Heart left ventricle (tissue), 16 donors: ENCODE data around the gene WNT6. TPM values are rescaled to one million over a fixed set of nuclear protein-coding genes. Genes with fewer than 3 reads are reported as not detected.

Source experiments
- ATAC-seq, 4 donors: fragments of 200-7000 bp; cut with Tn5 transposase; one replicate each; pipeline ENCODE4 v1.9.1; 2020 to 2022; ENCODE audit warnings: moderate library complexity in 4 of 4, mild to moderate bottlenecking in 3 of 4, moderate number of reproducible peaks in 1 of 4
- DNase-seq, 5 donors: peaks; one replicate each; pipeline ENCODE4 v3.0.0-alpha.2; 2020
- H3K27ac ChIP-seq, 12 donors: fragments of 200-600 bp; sonication (generic) in 4 of 12; one replicate each; pipeline versions ENCODE4 v1.5.0 to v1.8.0; 2016 to 2022; ENCODE audit warnings: mild to moderate bottlenecking in 2 of 12
- H3K27me3 ChIP-seq, 9 donors: fragments of 200-600 bp; sonication (generic) in 2 of 9; one replicate each; pipeline versions ENCODE4 v1.5.1 to v1.8.0; 2016 to 2022; ENCODE audit warnings: mild to moderate bottlenecking in 3 of 9
- H3K36me3 ChIP-seq, 9 donors: fragments of 200-600 bp; sonication (generic) in 2 of 9; one replicate each; pipeline versions ENCODE4 v1.5.0 to v1.8.0; 2018 to 2022; ENCODE audit warnings: mild to moderate bottlenecking in 2 of 9
- H3K4me1 ChIP-seq, 12 donors: fragments of 200-600 bp; sonication (generic) in 4 of 12; one replicate each; pipeline versions ENCODE4 v1.5.0 to v1.8.0; 2016 to 2022; ENCODE audit warnings: mild to moderate bottlenecking in 3 of 12
- H3K4me3 ChIP-seq, 12 donors: fragments of 200-600 bp; sonication (generic) in 4 of 12; one replicate each; pipeline versions ENCODE4 v1.5.0 to v1.8.0; 2017 to 2022; ENCODE audit warnings: mild to moderate bottlenecking in 9 of 12, moderate library complexity in 4 of 12
- H3K9me3 ChIP-seq, 12 donors: fragments of 200-600 bp; sonication (generic) in 4 of 12; one replicate each; pipeline versions ENCODE4 v1.5.0 to v1.8.0; 2016 to 2022; ENCODE audit warnings: mild to moderate bottlenecking in 1 of 12
- POLR2A ChIP-seq, 2 donors: fragments of 450-650 bp; IDR thresholded peaks; one replicate each; pipeline ENCODE4 v1.6.1; 2017; ENCODE audit warnings: antibody characterized with exemption in 2 of 2, mild to moderate bottlenecking in 2 of 2, moderate library complexity in 2 of 2
- WGBS, 4 donors: extraction: QIAGEN DNeasy Blood & Tissue Kit in 2 of 4; methylation state at CpG; one replicate each; pipeline versions ENCODE4 v1.1.5 to v1.1.7; 2013 to 2018; 5-methylcytosine and 5-hydroxymethylcytosine counted together
- intact Hi-C, 10 donors: fragments of 100-400 bp; cut with DNase I; formaldehyde crosslinking; loops; one replicate each; pipeline versions ENCODE4 v1.11.1 to v1.14.2; 2022
- polyA plus RNA-seq, 2 donors: library from polyadenylated mRNA; stranded (reverse); fragments of 200-250 nt; gene quantifications; one replicate each; pipeline ENCODE4 v1.2.3, GENCODE V29; 2013
- total RNA-seq, 9 donors: library from RNA; depleted of rRNA in 2 of 9; stranded (reverse); fragments of >200 nt in 2 of 9; fragmentation: NEBNext Ultra II Directional in 3 of 9; extraction: Animal tissue kit (Norgen Biotek cat#: 25700) in 3 of 9; gene quantifications; one replicate each; pipeline versions ENCODE4 v1.1.0 to v1.2.4, GENCODE V29; 2016 to 2023
- TF ChIP-seq, protein P1 (sequence below), 12 donors: fragments of 200-600 bp; sonication (generic) in 4 of 12; IDR thresholded peaks; one replicate each; pipeline versions ENCODE4 v1.5.0 to v1.8.0; 2018 to 2022; ENCODE audit warnings: antibody characterized with exemption in 12 of 12, mild to moderate bottlenecking in 5 of 12
- donor health status: ischemic (EF 13 %, LVEDD 7.1; RV severe dilation, severe dysfunction).
- donor health status: healthy with polysubstance abuse.
- donor health status: DM: no; HTN: yes; CAD: no.
- donor health status: DM: no; HTN: no; CAD: no.
- donor health status: ischemic (EF 25% LVEDD 6.9; RV normal size, moderate dysfunction).
- donor health status: ischemic (EF 25% LVEDD 5.7; RV mildly dilated, moderate dysfunction).
- donor health status: healthy.
- donor health status: DM: yes; HTN: yes; CAD: no.
- donor health status: ischemic (EF 35%, LVEDD 5.7; RV mildly dilated, moderate dysfunction).
- donor health status: nonischemic (EF 11% LVEDD 7.7; RV severe dilation, severe dysfunction).
- donor health status: DM: yes; HTN: yes; CAD: no.
- donor health status: PGD.
- donor health status: ischemic (EF 29% LVEDD 5.4; RV normal size, mild dysfunction).
- donor health status: nonischemic (EF 23%, LVEDD 6.1; RV moderate dilation, normal function).

Gene WNT6
- total and polyA plus RNA-seq, 11 donors, result 0.34 to 13.1 (median 1.00) TPM

DNA sequence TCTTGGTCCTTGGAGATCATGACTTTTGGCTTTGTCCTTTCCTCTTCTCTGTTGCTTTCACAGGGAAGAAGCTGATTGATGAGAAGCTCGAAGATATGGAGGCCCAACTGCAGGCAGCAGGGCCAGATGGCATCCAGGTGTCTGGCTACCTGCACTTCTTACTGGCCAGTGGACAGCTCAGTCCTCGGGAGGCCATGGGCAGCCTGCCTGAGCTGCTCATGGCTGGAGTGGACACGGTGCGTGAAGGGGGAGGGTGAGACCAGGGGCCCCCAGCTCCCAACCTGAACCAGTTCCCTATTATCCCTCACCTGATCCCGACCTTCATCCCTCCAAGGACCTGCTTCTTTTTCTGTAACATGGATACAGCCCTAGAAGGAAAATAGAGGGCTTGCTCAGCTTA is 46.7 kb upstream of the WNT6 start:
- DNase-seq, result no peak
- 90 to 98% (median 94%) methylated on average over 5 of the region's 5 CpGs for WGBS, 4 donors
- no peak overlapping the region for H3K27ac ChIP-seq

DNA sequence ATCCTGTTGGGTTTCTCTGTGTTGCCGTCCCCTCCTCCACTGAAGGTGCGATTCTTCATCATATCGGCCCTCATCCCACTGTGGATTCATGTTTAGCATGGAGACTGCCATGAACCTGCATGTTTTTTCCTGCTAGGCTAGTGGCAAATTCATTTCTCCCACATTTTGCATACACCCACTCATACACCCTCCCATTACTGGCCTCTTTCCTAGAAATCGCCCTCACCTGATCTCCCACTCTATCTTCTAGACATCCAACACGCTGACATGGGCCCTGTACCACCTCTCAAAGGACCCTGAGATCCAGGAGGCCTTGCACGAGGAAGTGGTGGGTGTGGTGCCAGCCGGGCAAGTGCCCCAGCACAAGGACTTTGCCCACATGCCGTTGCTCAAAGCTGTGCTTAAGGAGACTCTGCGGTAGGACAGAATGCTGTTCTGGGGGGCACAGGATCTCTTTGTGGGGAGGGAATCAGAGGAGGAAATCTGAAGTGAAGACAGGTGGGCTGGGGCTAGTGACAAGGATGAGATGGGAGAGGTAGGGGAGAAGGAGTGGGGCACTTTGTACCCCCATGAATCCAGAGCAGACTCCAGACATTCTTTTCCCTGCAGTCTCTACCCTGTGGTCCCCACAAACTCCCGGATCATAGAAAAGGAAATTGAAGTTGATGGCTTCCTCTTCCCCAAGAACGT is 45.7 kb upstream of the WNT6 start:
- H3K9me3 ChIP-seq, result no peaks in the 10 kb centered on the region
- H3K4me1 ChIP-seq, result no peaks in the 10 kb centered on the region
- no peaks in the 10 kb centered on the region for H3K27me3 ChIP-seq
- no peak overlapping the region for H3K4me3 ChIP-seq
- H3K27ac ChIP-seq, result no peak overlapping the region
- DNase-seq, result no peak
- WGBS, 4 donors, result 84 to 92% (median 88%) methylated on average over 10 to 11 of the region's 11 CpGs
- intact Hi-C loops, result no loop called here
- peaks cover 0 to 64% (median 38%) of the 10 kb centered on the region in 9 donors for H3K36me3 ChIP-seq
- no peak for ATAC-seq
- no peak for TF ChIP-seq POLR2A (IDR thresholded peaks at IDR 0.05)
- TF ChIP-seq, protein P1, sequence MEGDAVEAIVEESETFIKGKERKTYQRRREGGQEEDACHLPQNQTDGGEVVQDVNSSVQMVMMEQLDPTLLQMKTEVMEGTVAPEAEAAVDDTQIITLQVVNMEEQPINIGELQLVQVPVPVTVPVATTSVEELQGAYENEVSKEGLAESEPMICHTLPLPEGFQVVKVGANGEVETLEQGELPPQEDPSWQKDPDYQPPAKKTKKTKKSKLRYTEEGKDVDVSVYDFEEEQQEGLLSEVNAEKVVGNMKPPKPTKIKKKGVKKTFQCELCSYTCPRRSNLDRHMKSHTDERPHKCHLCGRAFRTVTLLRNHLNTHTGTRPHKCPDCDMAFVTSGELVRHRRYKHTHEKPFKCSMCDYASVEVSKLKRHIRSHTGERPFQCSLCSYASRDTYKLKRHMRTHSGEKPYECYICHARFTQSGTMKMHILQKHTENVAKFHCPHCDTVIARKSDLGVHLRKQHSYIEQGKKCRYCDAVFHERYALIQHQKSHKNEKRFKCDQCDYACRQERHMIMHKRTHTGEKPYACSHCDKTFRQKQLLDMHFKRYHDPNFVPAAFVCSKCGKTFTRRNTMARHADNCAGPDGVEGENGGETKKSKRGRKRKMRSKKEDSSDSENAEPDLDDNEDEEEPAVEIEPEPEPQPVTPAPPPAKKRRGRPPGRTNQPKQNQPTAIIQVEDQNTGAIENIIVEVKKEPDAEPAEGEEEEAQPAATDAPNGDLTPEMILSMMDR (IDR thresholded peaks at IDR 0.05), result no peak

More for the DNA sequence above, 46.7 kb upstream of the WNT6 start:
- no peak for ATAC-seq
- no peaks in the 10 kb centered on the region for H3K27me3 ChIP-seq
- intact Hi-C loops, result no loop called here
- no peak overlapping the region for H3K4me3 ChIP-seq
- H3K4me1 ChIP-seq, result no peaks in the 10 kb centered on the region
- H3K9me3 ChIP-seq, result no peaks in the 10 kb centered on the region
- peaks cover 0 to 54% (median 35%) of the 10 kb centered on the region in 9 donors for H3K36me3 ChIP-seq
- TF ChIP-seq POLR2A (IDR thresholded peaks at IDR 0.05), result no peak
- TF ChIP-seq, protein P1 (IDR thresholded peaks at IDR 0.05), result no peak

DNA sequence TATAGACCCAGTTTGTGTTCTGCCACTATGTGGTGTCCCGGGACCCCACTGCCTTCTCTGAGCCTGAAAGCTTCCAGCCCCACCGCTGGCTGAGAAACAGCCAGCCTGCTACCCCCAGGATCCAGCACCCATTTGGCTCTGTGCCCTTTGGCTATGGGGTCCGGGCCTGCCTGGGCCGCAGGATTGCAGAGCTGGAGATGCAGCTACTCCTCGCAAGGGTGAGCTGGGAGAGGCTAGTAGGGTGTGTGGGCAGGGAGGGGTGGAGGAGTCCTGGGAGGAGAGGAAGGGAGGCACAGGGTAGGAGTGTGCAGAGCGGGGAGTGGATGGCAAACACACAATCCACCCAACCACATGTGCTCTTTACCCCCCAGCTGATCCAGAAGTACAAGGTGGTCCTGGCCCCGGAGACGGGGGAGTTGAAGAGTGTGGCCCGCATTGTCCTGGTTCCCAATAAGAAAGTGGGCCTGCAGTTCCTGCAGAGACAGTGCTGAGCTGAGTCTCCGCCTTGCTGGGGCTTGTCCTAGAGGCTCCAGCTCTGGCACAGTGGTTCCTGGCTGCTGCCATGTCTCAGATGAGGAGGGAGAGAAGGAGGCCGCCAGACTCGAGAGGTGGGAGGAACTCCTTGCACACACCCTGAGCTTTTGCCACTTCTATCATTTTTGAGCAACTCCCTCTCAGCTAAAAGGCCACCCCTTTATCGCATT is 44.9 kb upstream of the WNT6 start:
- TF ChIP-seq, protein P1 (IDR thresholded peaks at IDR 0.05), result no peak
- TF ChIP-seq POLR2A (IDR thresholded peaks at IDR 0.05), result no peak
- H3K27ac ChIP-seq, result no peak overlapping the region
- intact Hi-C loops, result no loop called here
- 90 to 94% (median 93%) methylated on average over 13 of the region's 13 CpGs for WGBS, 4 donors
- H3K9me3 ChIP-seq, result no peaks in the 10 kb centered on the region
- no peaks in the 10 kb centered on the region for H3K4me1 ChIP-seq
- H3K4me3 ChIP-seq, result no peak overlapping the region
- H3K27me3 ChIP-seq, result no peaks in the 10 kb centered on the region
- peak in 1 of 4 donors; percentile 7 for ATAC-seq
- H3K36me3 ChIP-seq, result peaks cover 0 to 71% (median 38%) of the 10 kb centered on the region in 9 donors
- no peak for DNase-seq

DNA sequence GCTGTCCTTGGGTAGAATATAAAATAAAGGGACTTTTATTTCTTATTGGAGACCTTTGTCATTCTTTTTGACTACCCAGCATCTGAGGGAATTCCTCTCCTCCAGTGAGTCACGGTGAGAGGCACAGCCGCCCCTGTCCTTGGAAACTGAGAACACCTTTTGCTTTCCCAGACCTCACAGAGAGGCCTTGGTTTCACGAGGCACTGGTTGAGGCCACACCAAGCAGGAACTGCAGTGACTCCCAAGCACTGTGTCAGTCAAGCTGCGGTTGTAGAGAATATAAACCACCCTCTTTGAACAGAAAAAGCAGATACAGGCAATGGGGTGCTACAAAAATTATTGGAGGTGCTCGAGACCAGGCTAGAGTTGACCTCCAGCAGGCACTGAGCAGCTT is 44.4 kb upstream of the WNT6 start:
- Histone ChIP-seq H3K4me1 (no peaks in the 10 kb centered on the region), H3K27me3 (no peaks in the 10 kb centered on the region), H3K9me3 (no peaks in the 10 kb centered on the region), H3K27ac (no peak overlapping the region), H3K4me3 (no peak overlapping the region), H3K36me3 (peaks cover 0 to 75% (median 38%) of the 10 kb centered on the region in 9 donors)
- intact Hi-C loops, result no loop called here
- DNase-seq (no peak), ATAC-seq (no peak)
- 80 to 98% (median 89%) methylated on average over 5 of the region's 5 CpGs for WGBS, 4 donors
- TF ChIP-seq, protein P1 (IDR thresholded peaks at IDR 0.05), result no peak
- no peak for TF ChIP-seq POLR2A (IDR thresholded peaks at IDR 0.05)
